C4-2B (cell line): ENCODE results near the gene IRF1.

ENCODE experiments used
- H3K27ac ChIP-seq: fragments of 450-650 bp; 2 replicates; pipeline ENCODE4 v1.5.1; 2017
- CTCF ChIP-seq: fragments of 450-650 bp; conservative IDR thresholded peaks from 2 replicates; pipeline ENCODE4 v1.5.1; 2017; ENCODE audit warnings: mild to moderate bottlenecking
- ZFX ChIP-seq: fragments of 450-650 bp; IDR thresholded peaks from 2 replicates; pipeline ENCODE4 v1.6.1; 2017

IRF1 gene

GRCh38 chr5:132496191-132496630, 5.6 kb upstream of the IRF1 start:
- TF ChIP-seq ZFX (no peak), CTCF (no peak)

GRCh38 chr5:132495667-132496190, 5.2 kb upstream of the IRF1 start:
- TF ChIP-seq ZFX (no peak), CTCF (no peak)
- peak overlapping the region; percentile 50 for H3K27ac ChIP-seq

More at GRCh38 chr5:132496191-132496630, 5.6 kb upstream of the IRF1 start:
- H3K27ac ChIP-seq, result peak overlapping the region; percentile 50

GRCh38 chr5:132493821-132494220, 3.2 kb upstream of the IRF1 start:
- H3K27ac ChIP-seq, result no peak overlapping the region

GRCh38 chr5:132493241-132493640, 2.7 kb upstream of the IRF1 start:
- TF ChIP-seq ZFX, result no peak
- no peak for TF ChIP-seq CTCF
- no peak overlapping the region for H3K27ac ChIP-seq

More at GRCh38 chr5:132493821-132494220, 3.2 kb upstream of the IRF1 start:
- TF ChIP-seq CTCF, result no peak

GRCh38 chr5:132492386-132493125, 2.0 kb upstream of the IRF1 start:
- H3K27ac ChIP-seq, result no peak overlapping the region
- no peak for TF ChIP-seq ZFX

- TF ChIP-seq ZFX (no peak), CTCF (no peak)
- peak overlapping the region; percentile 57 for H3K27ac ChIP-seq
These were observed 1.1 kb upstream of the IRF1 start for GRCh38 chr5:132491368-132492364.

GRCh38 chr5:132489871-132490483, 596 bp downstream of the IRF1 start:
- H3K27ac ChIP-seq, result peak overlapping the region; percentile 57
- no peak for TF ChIP-seq ZFX
- TF ChIP-seq CTCF, result no peak; the same call in 1 of the 2 replicates
